A549 (cell line): ENCODE results near the gene HSF2BP. TPM values are rescaled to one million over a fixed set of nuclear protein-coding genes. Genes with fewer than 3 reads are reported as not detected.

Experiments
- polyA plus RNA-seq, 4 experiments: library from polyadenylated mRNA; depleted of rRNA in 3 of 4; stranded (reverse); fragments of >200 nt; fragmentation: RNase III in 1 of 4; extraction: RNeasy Plus Mini Kit Qiagen cat#74134 plus additional on column Dnase treatment in 1 of 4; gene quantifications; 2 replicates in 3 of 4; 3 replicates in 1 of 4; pipeline ENCODE4 v1.2.3, GENCODE V29; 2011 to 2017
- small RNA-seq, 6 experiments: library from RNA; depleted of rRNA; stranded (forward); fragments of <200 nt; gene quantifications; one replicate each; pipeline ENCODE3, GENCODE V24; 2012

HSF2BP gene
- polyA plus RNA-seq, 2 of the 4 experiments (the other 2 are of a cell fraction), result 1.7 to 3.1 TPM

Small RNA genes lying within 50 kb of the gene (small RNA-seq; reads per million reads assigned to genes)
- 0 to 0.12 (median 0) reads per million in 6 experiments for gene MIR6070

Other genes with a start within 250 kb of the HSF2BP start
- gene SIK1, start 232.4 kb downstream of the HSF2BP start, polyA plus RNA-seq (2011; rRNA removed), result 57.5 and 74.0 TPM in 2 replicates
- gene SIK1, start 232.4 kb downstream of the HSF2BP start, polyA plus RNA-seq (2017; fragmentation: RNase III; extraction: RNeasy Plus Mini Kit Qiagen cat#74134 plus additional on column Dnase treatment), result 12.2 to 17.7 TPM (median 14.0 TPM) in 3 replicates
- 25.4 and 32.5 TPM in 2 replicates for gene RRP1B, start 72 bp upstream of the HSF2BP start, polyA plus RNA-seq (2011; rRNA removed)
- gene RRP1B, start 72 bp upstream of the HSF2BP start, polyA plus RNA-seq (2017; fragmentation: RNase III; extraction: RNeasy Plus Mini Kit Qiagen cat#74134 plus additional on column Dnase treatment), result 31.4 to 32.5 TPM (median 32.4 TPM) in 3 replicates
- 252 and 292 TPM in 2 replicates for gene PDXK, start 59.6 kb upstream of the HSF2BP start, polyA plus RNA-seq (2011; rRNA removed)
- 189 to 220 TPM (median 214 TPM) in 3 replicates for gene PDXK, start 59.6 kb upstream of the HSF2BP start, polyA plus RNA-seq (2017; fragmentation: RNase III; extraction: RNeasy Plus Mini Kit Qiagen cat#74134 plus additional on column Dnase treatment)
- 42.9 and 51.5 TPM in 2 replicates for gene CSTB, start 116.8 kb upstream of the HSF2BP start, polyA plus RNA-seq (2011; rRNA removed)
- gene CSTB, start 116.8 kb upstream of the HSF2BP start, polyA plus RNA-seq (2017; fragmentation: RNase III; extraction: RNeasy Plus Mini Kit Qiagen cat#74134 plus additional on column Dnase treatment), result 94.1 to 102 TPM (median 101 TPM) in 3 replicates
- gene RRP1, start 130.1 kb upstream of the HSF2BP start, polyA plus RNA-seq (2011; rRNA removed), result 15.4 and 16.8 TPM in 2 replicates
- 26.3 to 29.5 TPM (median 28.2 TPM) in 3 replicates for gene RRP1, start 130.1 kb upstream of the HSF2BP start, polyA plus RNA-seq (2017; fragmentation: RNase III; extraction: RNeasy Plus Mini Kit Qiagen cat#74134 plus additional on column Dnase treatment)
- 18.2 and 19.7 TPM in 2 replicates for gene AGPAT3, start 205.7 kb upstream of the HSF2BP start, polyA plus RNA-seq (2011; rRNA removed)
- gene AGPAT3, start 205.7 kb upstream of the HSF2BP start, polyA plus RNA-seq (2017; fragmentation: RNase III; extraction: RNeasy Plus Mini Kit Qiagen cat#74134 plus additional on column Dnase treatment), result 20.3 to 21.2 TPM (median 21.1 TPM) in 3 replicates